Esophagus squamous epithelium (tissue), 5 donors: ENCODE data around the gene GALNT8. TPM values are rescaled to one million over a fixed set of nuclear protein-coding genes. Genes with fewer than 3 reads are reported as not detected.

Experiments used
- DNase-seq: peaks from one replicate; lab custom pipeline; 2025; lab: John Stamatoyannopoulos, UW
- H3K27ac ChIP-seq, 4 donors: fragments of 200-600 bp; sonication (generic); one replicate each; pipeline ENCODE4 v1.5.1; 2016 to 2019; ENCODE audit warnings: mild to moderate bottlenecking in 1 of 4
- H3K27me3 ChIP-seq, 4 donors: fragments of 200-600 bp; sonication (generic); 1 replicate in 3 of 4; 2 replicates in 1 of 4; pipeline versions ENCODE4 v1.5.1 to v1.6.0; 2017 to 2021; ENCODE audit warnings: antibody characterized with exemption in 1 of 4
- H3K36me3 ChIP-seq, 3 donors: fragments of 200-600 bp; sonication (generic); one replicate each; pipeline ENCODE4 v1.5.1; 2016 to 2019
- H3K4me1 ChIP-seq, 3 donors: fragments of 200-600 bp; sonication (generic); one replicate each; pipeline ENCODE4 v1.5.1; 2017 to 2019
- H3K4me3 ChIP-seq, 4 donors: fragments of 200-600 bp; sonication (generic); 1 replicate in 3 of 4; 2 replicates in 1 of 4; pipeline ENCODE4 v1.5.1; 2016 to 2019; ENCODE audit warnings: mild to moderate bottlenecking in 2 of 4, moderate library complexity in 1 of 4
- H3K9me3 ChIP-seq, 3 donors: fragments of 200-600 bp; sonication (generic); one replicate each; pipeline ENCODE4 v1.5.1; 2016 to 2019
- POLR2A ChIP-seq, 4 donors: fragments of 450-650 bp; IDR thresholded peaks; one replicate each; pipeline ENCODE4 v1.6.1; 2017; ENCODE audit warnings: antibody characterized with exemption in 4 of 4, mild to moderate bottlenecking in 4 of 4, moderate library complexity in 3 of 4
- WGBS, 2 donors: methylation state at CpG; one replicate each; pipeline ENCODE4 v1.1.5; 2018; 5-methylcytosine and 5-hydroxymethylcytosine counted together
- intact Hi-C: fragments of 100-400 bp; cut with DNase I; formaldehyde crosslinking; loops from one replicate; pipeline ENCODE4 v1.15.0; 2022
- total RNA-seq, 4 donors: library from RNA; depleted of rRNA; stranded (reverse); fragments of >200 nt; gene quantifications; one replicate each; pipeline ENCODE4 v1.1.0, GENCODE V29; 2016
- TF ChIP-seq, protein P1 (sequence below), 6 experiments: fragments of 450-650 bp in 4 of 6; fragments of 200-600 bp in 2 of 6; sonication (generic) in 2 of 6; IDR thresholded peaks; one replicate each; pipeline ENCODE4 v1.5.1; 2016 to 2019; ENCODE audit warnings: antibody characterized with exemption in 6 of 6, mild to moderate bottlenecking in 4 of 6, moderate library complexity in 4 of 6
- donor health status: DM: yes; HTN: yes; CAD: no.

GALNT8 gene
- total RNA-seq, 4 donors from 2014 or later = 0.38 to 0.59 TPM; not detected in 2

DNA sequence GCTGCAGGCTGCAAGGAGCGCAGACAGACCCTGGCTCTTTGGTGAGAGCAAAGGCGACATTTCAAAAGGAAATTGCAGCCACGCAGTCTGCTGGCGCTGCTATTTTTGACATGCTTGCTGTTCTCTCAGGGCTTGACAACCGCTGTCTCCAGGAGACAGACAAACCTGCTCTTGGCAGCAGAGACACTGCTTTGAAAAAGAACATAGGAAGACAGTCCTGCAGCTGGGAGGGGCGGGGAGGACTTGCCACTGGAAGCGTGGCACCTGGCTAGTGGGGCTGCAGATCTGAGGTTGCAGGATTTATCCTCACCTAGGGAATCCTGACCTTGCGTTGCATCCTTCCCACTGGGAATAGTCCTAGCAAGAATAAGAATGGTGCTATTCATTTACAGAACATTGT lies 97.7 kb downstream of the GALNT8 start:
- H3K4me1 ChIP-seq = no peaks in the 10 kb centered on the region
- DNase-seq = no peak
- no peak overlapping the region for H3K4me3 ChIP-seq
- 45 to 55% methylated on average over 3 to 8 of the region's 8 CpGs for WGBS, 2 donors
- H3K36me3 ChIP-seq = no peaks in the 10 kb centered on the region
- H3K27ac ChIP-seq = no peak overlapping the region
- no peaks in the 10 kb centered on the region for H3K9me3 ChIP-seq
- peaks cover 0 to 83% (median 0%) of the 10 kb centered on the region in 4 donors for H3K27me3 ChIP-seq
- intact Hi-C loops = no loop called here
- TF ChIP-seq, protein P1, sequence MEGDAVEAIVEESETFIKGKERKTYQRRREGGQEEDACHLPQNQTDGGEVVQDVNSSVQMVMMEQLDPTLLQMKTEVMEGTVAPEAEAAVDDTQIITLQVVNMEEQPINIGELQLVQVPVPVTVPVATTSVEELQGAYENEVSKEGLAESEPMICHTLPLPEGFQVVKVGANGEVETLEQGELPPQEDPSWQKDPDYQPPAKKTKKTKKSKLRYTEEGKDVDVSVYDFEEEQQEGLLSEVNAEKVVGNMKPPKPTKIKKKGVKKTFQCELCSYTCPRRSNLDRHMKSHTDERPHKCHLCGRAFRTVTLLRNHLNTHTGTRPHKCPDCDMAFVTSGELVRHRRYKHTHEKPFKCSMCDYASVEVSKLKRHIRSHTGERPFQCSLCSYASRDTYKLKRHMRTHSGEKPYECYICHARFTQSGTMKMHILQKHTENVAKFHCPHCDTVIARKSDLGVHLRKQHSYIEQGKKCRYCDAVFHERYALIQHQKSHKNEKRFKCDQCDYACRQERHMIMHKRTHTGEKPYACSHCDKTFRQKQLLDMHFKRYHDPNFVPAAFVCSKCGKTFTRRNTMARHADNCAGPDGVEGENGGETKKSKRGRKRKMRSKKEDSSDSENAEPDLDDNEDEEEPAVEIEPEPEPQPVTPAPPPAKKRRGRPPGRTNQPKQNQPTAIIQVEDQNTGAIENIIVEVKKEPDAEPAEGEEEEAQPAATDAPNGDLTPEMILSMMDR (IDR thresholded peaks at IDR 0.05) = no peak
- no peak for TF ChIP-seq POLR2A (IDR thresholded peaks at IDR 0.05)

DNA sequence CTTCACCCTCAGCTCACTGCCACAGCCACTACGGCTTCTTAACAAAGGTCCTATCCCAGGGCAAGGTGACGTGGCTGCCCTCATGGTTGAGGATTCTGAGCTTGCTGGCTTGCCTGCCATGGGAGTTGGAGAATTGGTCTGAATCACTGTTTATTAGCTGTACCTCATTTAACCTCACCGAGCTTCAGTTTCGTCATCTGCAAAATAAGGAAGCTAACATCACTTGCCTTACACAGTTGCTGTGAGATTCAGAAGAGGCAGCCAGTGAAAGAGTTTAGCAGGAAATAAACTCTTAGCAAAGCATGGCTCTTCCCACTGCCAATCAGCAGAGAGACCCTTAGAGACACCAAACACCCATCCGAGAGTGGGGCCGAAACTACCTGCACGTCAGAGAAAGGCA lies 99.5 kb downstream of the GALNT8 start:
- no peaks in the 10 kb centered on the region for H3K36me3 ChIP-seq
- no peak for DNase-seq
- no peaks in the 10 kb centered on the region for H3K9me3 ChIP-seq
- no peak overlapping the region for H3K4me3 ChIP-seq
- no peaks in the 10 kb centered on the region for H3K4me1 ChIP-seq
- intact Hi-C loops = no loop called here
- H3K27me3 ChIP-seq = peaks cover 0 to 78% (median 0%) of the 10 kb centered on the region in 4 donors
- TF ChIP-seq, protein P1 (IDR thresholded peaks at IDR 0.05) = no peak
- TF ChIP-seq POLR2A (IDR thresholded peaks at IDR 0.05) = no peak
- WGBS, 2 donors = 62 to 68% methylated on average over 7 of the region's 7 CpGs
- H3K27ac ChIP-seq = no peak overlapping the region

GRCh38 chr12:4820971-4821370 lies 100.8 kb downstream of the GALNT8 start:
- Histone ChIP-seq H3K4me3 (no peak overlapping the region), H3K4me1 (no peaks in the 10 kb centered on the region), H3K27me3 (peaks cover 0 to 75% (median 0%) of the 10 kb centered on the region in 4 donors), H3K36me3 (no peaks in the 10 kb centered on the region), H3K9me3 (no peaks in the 10 kb centered on the region), H3K27ac (no peak overlapping the region)
- 65 to 79% methylated on average over 9 of the region's 9 CpGs for WGBS, 2 donors
- intact Hi-C loops = no loop called here
- DNase-seq = no peak
- TF ChIP-seq POLR2A (IDR thresholded peaks at IDR 0.05) = no peak

Other genes with a start within 250 kb of the GALNT8 start
- 10 to 100 TPM in 2 of 4 donors, 1 to 10 TPM in 2; 4.4 to 16.5 (median 10.3) TPM for gene RAD51AP1, start 181.5 kb upstream of the GALNT8 start, total RNA-seq
- 10 to 100 TPM; 13.0 to 32.6 (median 18.1) TPM for gene DYRK4, start 158.2 kb upstream of the GALNT8 start, total RNA-seq
- gene AKAP3, start 71.3 kb upstream of the GALNT8 start, total RNA-seq = 1 to 10 TPM in 3 of 4 donors, under 1 TPM in 1; 0.97 to 2.6 (median 1.4) TPM
- gene NDUFA9, start 71.3 kb upstream of the GALNT8 start, total RNA-seq = 10 to 100 TPM; 30.6 to 69.3 (median 49.0) TPM
- not detected for gene KCNA1, start 189.5 kb downstream of the GALNT8 start, total RNA-seq